HCT116 (cell line): ENCODE measurements around the gene COL4A1. TPM values are rescaled to one million over a fixed set of nuclear protein-coding genes. Genes with fewer than 3 reads are reported as not detected.

ENCODE experiments used
- ATAC-seq: fragments of 200-7000 bp; cut with Tn5 transposase; 2 replicates; pipeline ENCODE4 v1.9.1; 2020; ENCODE audit warnings: mild to moderate bottlenecking, moderate library complexity
- BruUV-seq: library from RNA; stranded (reverse); fragments of 400-500 nt; replicated peaks from 2 replicates; lab custom pipeline; 2021; lab: Mats Ljungman, UMichigan
- CTCF ChIA-PET: fragments of 300-600 bp; sonication (Branson Sonifier 250); formaldehyde crosslinking; loops from one replicate; lab custom pipeline; 2021; ENCODE audit warnings: antibody characterized with exemption; lab: Charles Lee
- POLR2A ChIA-PET: fragments of 300-600, 350-600 bp; sonication (Branson Sonifier 250); formaldehyde crosslinking; loops from one replicate; lab custom pipeline; 2021; ENCODE audit warnings: antibody characterized with exemption; lab: Charles Lee
- RAD21 ChIA-PET, 2 experiments: fragments of 300-600 bp; sonication (Branson Sonifier 250); formaldehyde crosslinking; loops; one replicate each; lab custom pipeline; 2023; ENCODE audit warnings: low total read pairs in 2 of 2; ENCODE audit not compliant: uncharacterized antibody in 2 of 2, unreplicated experiment in 2 of 2, low non-redundant PET in 1 of 2; lab: Charles Lee
- DNase-seq: peaks from one replicate; pipeline ENCODE4 v3.0.0-alpha.2; 2010; ENCODE audit warnings: low read depth, low spot score
- H2AFZ ChIP-seq: fragments of 200-600 bp; shearing (Covaris generic), sonication (generic); 2 replicates; pipeline ENCODE4 v1.6.1; 2017; ENCODE audit warnings: low read depth, mixed run types, mixed read lengths, antibody characterized with exemption, low read length; ENCODE audit not compliant: poor library complexity, severe bottlenecking
- H3K27ac ChIP-seq: 2 replicates; pipeline ENCODE4 v1.5.1; 2012; ENCODE audit warnings: low read depth, low read length
- H3K27me3 ChIP-seq: fragments of 200-600 bp; sonication (generic); 2 replicates; pipeline ENCODE4 v1.6.1; 2016; ENCODE audit warnings: mixed run types, low read length, mixed read lengths; ENCODE audit not compliant: insufficient read depth
- H3K36me3 ChIP-seq, 2 experiments: fragments of 200-500 bp in 1 of 2; fragments of 200-600 bp in 1 of 2; sonication (Bioruptor generic) in 1 of 2; sonication (generic) in 1 of 2; 2 replicates each; pipeline versions ENCODE4 v1.5.1 to v1.6.1; 2014 to 2016; ENCODE audit warnings: low read length in 2 of 2, inconsistent platforms in 1 of 2, mixed read lengths in 1 of 2, mixed run types in 1 of 2; ENCODE audit not compliant: insufficient read depth in 2 of 2, control insufficient read depth in 1 of 2
- H3K4me1 ChIP-seq, 2 experiments: fragments of 200-600 bp in 1 of 2; sonication (generic) in 1 of 2; 2 replicates each; pipeline versions ENCODE4 v1.5.1 to v1.6.1; 2012 to 2017; ENCODE audit warnings: low read length in 2 of 2, inconsistent platforms in 1 of 2, mild to moderate bottlenecking in 1 of 2, mixed read lengths in 1 of 2, mixed run types in 1 of 2, moderate library complexity in 1 of 2; ENCODE audit not compliant: insufficient read depth in 2 of 2, control insufficient read depth in 1 of 2
- H3K4me2 ChIP-seq: fragments of 200-600 bp; sonication (generic); 2 replicates; pipeline ENCODE4 v1.6.1; 2017; ENCODE audit warnings: mixed run types, low read length, mixed read lengths
- H3K4me3 ChIP-seq, 2 experiments: fragments of 200-600 bp in 1 of 2; sonication (generic) in 1 of 2; replicated peaks in 1 of 2; 2 replicates each; pipeline ENCODE4 v1.5.1; 2011 to 2016; ENCODE audit warnings: low read length in 2 of 2, control low read depth in 1 of 2, low read depth in 1 of 2, mild to moderate bottlenecking in 1 of 2, mixed read lengths in 1 of 2, mixed run types in 1 of 2
- H3K79me2 ChIP-seq: fragments of 200-600 bp; sonication (generic); 2 replicates; pipeline ENCODE4 v1.6.1; 2017; ENCODE audit warnings: mild to moderate bottlenecking, mixed run types, low read length, moderate library complexity, mixed read lengths; ENCODE audit not compliant: insufficient read depth
- H3K9ac ChIP-seq: fragments of 200-600 bp; sonication (generic); 2 replicates; pipeline ENCODE4 v1.6.1; 2016; ENCODE audit warnings: low read length, mixed read lengths
- H3K9me2 ChIP-seq: fragments of 200-600 bp; sonication (generic), shearing (Covaris generic); 2 replicates; pipeline ENCODE4 v1.6.1; 2017; ENCODE audit warnings: mixed run types, mild to moderate bottlenecking, moderate library complexity; ENCODE audit not compliant: insufficient read depth
- H3K9me3 ChIP-seq, 2 experiments: fragments of 200-500 bp in 1 of 2; fragments of 200-600 bp in 1 of 2; sonication (Bioruptor generic) in 1 of 2; sonication (generic) in 1 of 2; 2 replicates each; pipeline ENCODE4 v1.6.1; 2014 to 2017; ENCODE audit warnings: low read length in 2 of 2, mixed read lengths in 2 of 2, inconsistent platforms in 1 of 2, low read depth in 1 of 2, mild to moderate bottlenecking in 1 of 2, mixed run types in 1 of 2, moderate library complexity in 1 of 2; ENCODE audit not compliant: control insufficient read depth in 1 of 2, insufficient read depth in 1 of 2
- H4K20me1 ChIP-seq: fragments of 200-600 bp; sonication (generic), shearing (Covaris generic); 2 replicates; pipeline ENCODE4 v1.6.1; 2017; ENCODE audit warnings: mixed run types, mild to moderate bottlenecking, moderate library complexity; ENCODE audit not compliant: insufficient read depth
- CEBPB ChIP-seq: IDR thresholded peaks from 2 replicates; pipeline ENCODE4 v1.6.1; 2012; ENCODE audit warnings: low read depth
- ELF1 ChIP-seq: IDR thresholded peaks from 2 replicates; pipeline ENCODE4 v1.6.1; 2012; ENCODE audit warnings: low read depth, borderline replicate concordance
- JUND ChIP-seq: IDR thresholded peaks from 2 replicates; pipeline ENCODE4 v1.6.1; 2012
- POLR2A ChIP-seq: IDR thresholded peaks from 2 replicates; pipeline ENCODE4 v1.7.0; 2011; ENCODE audit warnings: borderline replicate concordance; ENCODE audit not compliant: insufficient read depth, insufficient read length; ENCODE audit errors: extremely low read depth
- POLR2AphosphoS5 ChIP-seq: IDR thresholded peaks from 2 replicates; pipeline ENCODE4 v1.6.1; 2011; ENCODE audit warnings: mild to moderate bottlenecking, low read depth, low read length, moderate library complexity
- RAD21 ChIP-seq: IDR thresholded peaks from 2 replicates; pipeline ENCODE4 v1.6.1; 2012; ENCODE audit warnings: low read depth, mild to moderate bottlenecking
- SIN3A ChIP-seq: IDR thresholded peaks from 2 replicates; pipeline ENCODE4 v1.6.1; 2012; ENCODE audit warnings: low read depth
- SP1 ChIP-seq: IDR thresholded peaks from 2 replicates; pipeline ENCODE4 v1.6.1; 2012; ENCODE audit warnings: low read depth
- SRF ChIP-seq: IDR thresholded peaks from 2 replicates; pipeline ENCODE4 v1.6.1; 2012; ENCODE audit warnings: low read depth
- TCF7L2 ChIP-seq: IDR thresholded peaks from 2 replicates; pipeline ENCODE4 v1.7.0; 2011; ENCODE audit warnings: borderline replicate concordance, inconsistent platforms; ENCODE audit not compliant: insufficient read depth, insufficient read length; ENCODE audit errors: extremely low read depth
- ZNF274 ChIP-seq: fragments of 200-500 bp; sonication (Bioruptor generic); IDR thresholded peaks from 2 replicates; pipeline ENCODE4 v1.6.1; 2014; ENCODE audit warnings: mild to moderate bottlenecking, low read depth, low read length, inconsistent platforms
- intact Hi-C: fragments of 100-400 bp; cut with micrococcal nuclease; formaldehyde crosslinking; loops from 2 replicates; pipeline ENCODE4 v1.10.0; 2022
- total RNA-seq: library from RNA; stranded (reverse); gene quantifications from one replicate; pipeline ENCODE4 v1.2.1, GENCODE V29; 2021; ENCODE audit not compliant: unreplicated experiment

COL4A1 gene
- total RNA-seq, 1 experiment from 2014 or later: 0.57 TPM

GRCh38 chr13:110179116-110179856 lies 127.7 kb downstream of the COL4A1 start:
- Histone ChIP-seq H4K20me1 (no peaks in the 10 kb centered on the region), H2AFZ (no peak overlapping the region), H3K9ac (no peak overlapping the region), H3K27ac (no peak overlapping the region), H3K79me2 (no peaks in the 10 kb centered on the region), H3K4me3 (no peak overlapping the region), H3K4me2 (no peak overlapping the region), H3K9me2 (no peaks in the 10 kb centered on the region), H3K36me3 (no peaks in the 10 kb centered on the region), H3K27me3 (no peaks in the 10 kb centered on the region), H3K9me3 (no peaks in the 10 kb centered on the region), H3K4me1 (no peaks in the 10 kb centered on the region)
- ATAC-seq: no peak
- ChIA-PET POLR2A (no interaction called here), RAD21 (no interaction called here), CTCF (no interaction called here)
- TF ChIP-seq SRF: no peak
- TF ChIP-seq SIN3A: no peak
- no peak for TF ChIP-seq TCF7L2
- no peak for TF ChIP-seq CEBPB
- TF ChIP-seq POLR2AphosphoS5: no peak
- no peak for TF ChIP-seq RAD21
- intact Hi-C loops: no loop called here
- no TSS peak for BruUV-seq
- no peak for DNase-seq

GRCh38 chr13:110177790-110178189 lies 129.2 kb downstream of the COL4A1 start:
- DNase-seq (no peak), ATAC-seq (no peak)
- CTCF ChIA-PET: no interaction called here
- Histone ChIP-seq H3K27ac (no peak overlapping the region), H3K27me3 (no peaks in the 10 kb centered on the region), H3K4me1 (peaks cover 0 to 3% of the 10 kb centered on the region in 2 experiments; a peak in 1 of 4 replicates), H3K79me2 (no peaks in the 10 kb centered on the region), H3K9me3 (no peaks in the 10 kb centered on the region), H4K20me1 (no peaks in the 10 kb centered on the region), H2AFZ (no peak overlapping the region), H3K36me3 (no peaks in the 10 kb centered on the region), H3K4me2 (no peak overlapping the region), H3K9ac (no peak overlapping the region), H3K4me3 (no peak overlapping the region), H3K9me2 (no peaks in the 10 kb centered on the region)
- POLR2A ChIA-PET: no interaction called here
- RAD21 ChIA-PET: no interaction called here
- BruUV-seq: no TSS peak
- intact Hi-C loops: no loop called here
- TF ChIP-seq SP1: no peak
- TF ChIP-seq POLR2A: no peak
- TF ChIP-seq ZNF274: no peak
- no peak for TF ChIP-seq ELF1
- TF ChIP-seq JUND: no peak
